GM12892 (cell line): Measurements from ENCODE around the gene MBNL1.

Experiments used
- DNase-seq: peaks from one replicate; pipeline ENCODE4 v3.0.0; 2011; ENCODE audit not compliant: insufficient read length
- FAIRE-seq: peaks from 2 replicates; lab custom pipeline; 2011; peaks lifted over from hg19 to GRCh38; lab: Jason Lieb, UNC
- POLR2A ChIP-seq: IDR thresholded peaks from 2 replicates; pipeline ENCODE4 v1.6.1; 2011; ENCODE audit warnings: low read depth, low read length, control low read depth
- POLR2AphosphoS5 ChIP-seq: IDR thresholded peaks from 2 replicates; pipeline ENCODE4 v1.6.1; 2011; ENCODE audit warnings: low read depth, low read length, control low read depth
- TAF1 ChIP-seq: IDR thresholded peaks from 2 replicates; pipeline ENCODE4 v1.6.1; 2011; ENCODE audit warnings: low read depth, mild to moderate bottlenecking, control low read depth, low read length, borderline replicate concordance

Gene MBNL1

DNA sequence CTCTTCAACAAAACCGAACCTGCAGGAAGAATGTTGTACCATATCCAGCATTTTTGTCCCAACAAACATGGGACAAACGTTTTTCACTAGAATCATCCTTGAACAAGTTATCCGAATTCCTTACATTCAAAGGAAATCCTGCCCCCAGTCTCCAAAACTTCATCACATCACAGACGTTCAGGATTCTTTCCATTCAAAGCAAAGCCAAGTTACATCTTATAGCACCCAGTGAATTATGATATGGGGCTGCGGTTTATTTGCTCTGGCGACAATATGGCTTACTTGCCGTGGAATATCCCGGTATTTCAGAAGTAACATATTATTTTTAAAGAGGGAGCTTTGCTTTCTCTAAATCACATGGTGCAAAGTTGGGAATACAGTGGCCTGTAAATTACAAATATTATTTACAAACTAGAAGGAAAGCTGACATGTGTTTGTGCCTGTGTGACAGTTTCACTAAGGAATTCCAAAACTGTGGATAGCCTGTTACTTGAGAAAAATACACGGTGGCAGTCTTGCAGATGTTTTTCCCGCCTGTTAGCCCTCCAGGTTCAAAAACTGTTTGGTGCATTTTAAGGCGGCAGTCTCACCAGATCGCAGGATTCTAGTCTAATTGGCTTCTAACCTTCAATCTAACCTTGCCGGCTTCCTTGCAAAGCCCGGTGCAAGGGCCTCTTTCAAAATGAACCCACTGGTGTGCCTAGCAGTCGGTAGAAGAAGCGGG lies 736 bp upstream of the MBNL1 start:
- no peak for FAIRE-seq
- DNase-seq, result no peak

DNA sequence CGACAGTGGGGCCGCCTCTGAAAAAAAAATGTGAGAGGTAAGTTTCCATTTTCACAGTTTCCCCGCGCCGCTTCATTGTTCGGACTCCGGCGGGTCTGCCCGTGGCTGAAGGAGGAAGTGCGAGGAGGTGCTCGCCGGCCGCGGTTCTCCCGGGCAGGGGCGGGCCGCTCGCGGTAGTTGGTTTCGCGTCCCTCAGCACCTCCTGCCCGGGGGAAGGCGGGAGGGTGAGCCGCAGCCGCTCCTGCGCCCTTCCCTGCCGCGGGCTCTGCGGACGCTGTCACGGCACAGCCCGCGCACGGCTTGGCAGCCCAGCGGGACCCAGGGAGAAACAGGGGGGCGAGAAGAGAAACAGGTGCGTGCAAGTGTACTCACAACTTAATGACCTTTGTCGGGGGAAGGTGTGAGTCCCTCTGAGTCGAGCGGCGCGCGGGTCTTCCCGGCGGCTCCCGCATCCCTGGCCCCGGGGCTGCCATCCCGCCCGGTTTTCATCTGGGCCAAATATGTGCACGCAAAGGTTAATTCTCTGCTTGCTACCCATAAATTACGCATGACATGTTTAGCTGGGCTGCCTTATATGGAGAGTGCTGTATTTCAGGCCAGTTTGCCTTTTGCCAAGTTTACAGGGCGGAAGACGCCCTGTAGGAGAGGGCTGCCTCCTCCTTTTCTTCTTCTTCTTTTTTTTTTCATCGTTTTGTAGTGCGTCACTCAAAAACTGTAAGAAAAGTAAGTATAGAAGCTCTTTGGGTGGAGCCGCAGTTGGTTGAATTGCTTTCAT lies 514 bp downstream of the MBNL1 start:
- TF ChIP-seq TAF1, result no peak
- peak; percentile 76 for TF ChIP-seq POLR2AphosphoS5
- TF ChIP-seq POLR2A, result peak; percentile 72
- peak; percentile 27 for DNase-seq
- no peak for FAIRE-seq

More for the DNA sequence above, 736 bp upstream of the MBNL1 start:
- TF ChIP-seq POLR2AphosphoS5 (no peak), TAF1 (peak; percentile 69; the same call in 1 of the 2 replicates)

DNA sequence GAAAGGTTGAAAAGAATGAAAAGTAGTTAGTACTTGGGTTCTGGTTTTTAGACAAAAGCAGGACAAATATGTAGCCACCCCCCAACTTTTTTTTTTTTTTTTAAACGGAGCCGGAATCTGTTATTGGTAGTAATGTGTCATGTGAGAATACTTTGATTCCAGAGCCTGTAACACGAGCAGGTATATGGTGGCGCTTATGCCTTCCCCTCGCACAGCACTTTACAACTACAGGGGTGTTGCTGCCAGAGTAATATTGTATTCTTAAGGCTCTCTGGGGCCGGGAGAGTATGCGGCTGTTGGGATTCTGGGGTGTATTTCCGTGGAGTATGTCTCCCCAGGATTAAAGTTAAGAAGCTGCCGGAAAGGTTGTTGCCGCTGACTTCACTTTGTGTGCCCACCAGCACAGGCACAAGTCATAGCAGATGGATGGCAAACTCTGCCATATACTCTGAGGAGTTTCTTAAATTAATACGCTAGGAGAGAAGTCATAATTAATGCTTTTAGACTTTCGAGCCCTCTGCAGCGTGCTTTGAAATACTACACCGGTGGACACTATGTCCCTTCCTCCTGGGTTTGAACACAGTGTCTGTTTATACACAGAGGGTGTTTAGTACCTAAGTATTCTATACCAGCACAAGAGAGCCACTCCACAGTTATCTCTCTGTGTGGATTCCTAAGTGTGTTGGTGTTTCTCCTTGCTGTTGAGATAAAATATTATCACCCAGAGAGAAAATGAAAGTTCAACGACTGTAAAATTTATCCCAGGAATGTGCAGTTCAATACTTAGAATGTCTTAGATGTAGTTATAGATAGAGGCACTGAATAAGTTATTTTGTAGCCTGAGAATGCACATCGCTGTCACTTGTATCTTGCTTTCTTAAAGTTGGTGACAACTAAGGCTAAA lies 1.4 kb downstream of the MBNL1 start:
- FAIRE-seq, result no peak
- no peak for TF ChIP-seq POLR2AphosphoS5
- TF ChIP-seq TAF1, result no peak
- TF ChIP-seq POLR2A, result no peak
- DNase-seq, result no peak

DNA sequence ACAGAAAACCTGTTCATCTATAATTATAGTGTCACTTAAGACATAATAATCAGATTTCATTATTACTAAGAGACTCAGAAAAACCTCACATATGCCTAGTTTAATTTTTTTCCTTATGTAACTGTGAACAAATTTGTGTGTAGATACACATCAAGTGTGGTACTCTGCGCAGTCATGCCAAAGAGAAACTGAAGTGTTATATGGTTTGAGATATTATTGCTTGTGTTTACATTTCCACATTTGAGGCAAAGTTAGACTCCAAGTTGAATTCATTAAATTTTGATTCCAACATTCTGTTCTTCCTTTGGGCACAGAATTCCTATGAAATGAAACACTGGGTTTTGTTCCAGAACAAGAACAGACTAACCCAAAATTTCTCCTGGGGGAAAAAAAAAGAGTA lies 2.2 kb downstream of the MBNL1 start:
- DNase-seq (no peak), FAIRE-seq (no peak)
- no peak for TF ChIP-seq TAF1
- TF ChIP-seq POLR2AphosphoS5, result no peak
- TF ChIP-seq POLR2A, result no peak

DNA sequence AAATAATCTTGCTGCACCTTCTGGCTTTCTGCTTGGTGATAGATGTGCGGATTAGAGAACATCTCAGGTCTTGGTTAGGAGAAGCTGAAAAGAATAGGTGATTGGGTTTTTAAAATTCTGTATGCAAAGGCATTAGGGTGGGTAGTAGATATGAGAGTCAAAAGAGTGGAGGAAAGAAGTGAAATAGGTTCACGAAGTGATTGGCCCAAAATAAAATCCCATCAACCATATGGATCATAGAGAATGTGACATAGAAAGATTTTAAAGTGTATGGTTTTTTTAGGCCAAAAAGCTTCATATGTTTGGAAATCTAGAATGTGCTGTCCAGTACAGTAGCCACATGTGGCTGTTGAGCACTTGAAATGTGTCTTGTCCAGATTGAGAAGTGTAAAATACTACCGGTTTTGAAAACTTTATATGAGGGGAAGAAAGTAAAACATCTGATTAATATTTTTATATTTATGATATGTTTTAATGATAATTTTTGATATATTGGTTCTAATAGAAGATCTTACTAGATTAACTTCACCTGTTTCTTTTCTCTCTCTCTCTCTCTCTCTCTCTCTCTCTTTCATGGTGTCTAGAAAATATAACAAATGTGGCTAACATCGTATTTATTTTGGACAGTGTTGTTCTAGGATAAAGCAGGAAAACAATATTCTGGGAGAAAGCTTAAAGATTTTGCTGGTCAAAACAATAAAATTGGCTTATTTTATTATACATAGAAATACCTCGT lies 2.9 kb downstream of the MBNL1 start:
- TF ChIP-seq POLR2A (0 out of 2 replicates have a peak, but pooled peaks have one; percentile 13), TAF1 (no peak), POLR2AphosphoS5 (no peak)
- FAIRE-seq, result no peak
- DNase-seq, result no peak

DNA sequence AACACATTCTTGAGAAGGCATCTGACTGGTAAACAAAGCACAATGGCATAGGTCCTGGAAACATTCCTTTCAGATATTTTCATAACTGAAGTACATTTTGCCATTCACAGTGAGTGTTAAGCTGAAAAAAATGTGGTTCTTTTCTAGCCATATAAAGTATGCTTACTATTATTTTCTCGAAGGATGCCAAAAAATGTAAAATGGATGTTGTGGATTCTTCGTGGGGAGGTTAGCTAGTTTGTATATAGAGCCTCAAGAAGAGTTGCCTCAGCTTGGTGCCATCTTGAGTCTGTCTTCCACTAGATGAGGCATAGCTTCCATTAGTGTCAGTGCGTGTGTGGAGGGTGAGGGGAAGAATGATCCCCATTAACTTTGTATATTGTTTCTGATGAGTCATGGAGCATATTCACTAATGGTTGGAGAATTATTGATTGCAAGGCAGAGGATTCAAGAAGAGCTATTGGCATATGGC lies 4.1 kb downstream of the MBNL1 start:
- FAIRE-seq, result no peak
- DNase-seq, result no peak
- TF ChIP-seq TAF1 (no peak), POLR2A (no peak), POLR2AphosphoS5 (no peak)

DNA sequence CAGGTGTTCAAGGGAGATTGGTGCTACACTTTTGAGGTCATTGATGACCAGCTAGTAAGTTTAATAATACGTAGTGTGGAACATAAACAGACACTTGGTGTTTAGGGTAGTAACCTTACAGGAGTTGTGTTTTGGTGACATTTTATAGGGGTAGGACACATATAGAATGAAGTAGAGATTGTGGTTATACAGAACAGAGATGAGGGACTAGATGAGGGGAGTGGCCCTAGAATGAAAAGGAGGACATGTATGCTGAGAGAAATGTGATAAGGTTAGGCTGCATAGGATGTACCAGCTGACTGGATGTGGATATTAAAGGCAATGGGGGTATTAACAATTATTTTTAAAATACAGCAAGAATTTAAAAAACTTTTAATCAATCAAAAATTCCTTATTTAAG lies 8.0 kb downstream of the MBNL1 start:
- no peak for TF ChIP-seq TAF1
- no peak for TF ChIP-seq POLR2AphosphoS5
- no peak for TF ChIP-seq POLR2A
- no peak for DNase-seq
- no peak for FAIRE-seq

DNA sequence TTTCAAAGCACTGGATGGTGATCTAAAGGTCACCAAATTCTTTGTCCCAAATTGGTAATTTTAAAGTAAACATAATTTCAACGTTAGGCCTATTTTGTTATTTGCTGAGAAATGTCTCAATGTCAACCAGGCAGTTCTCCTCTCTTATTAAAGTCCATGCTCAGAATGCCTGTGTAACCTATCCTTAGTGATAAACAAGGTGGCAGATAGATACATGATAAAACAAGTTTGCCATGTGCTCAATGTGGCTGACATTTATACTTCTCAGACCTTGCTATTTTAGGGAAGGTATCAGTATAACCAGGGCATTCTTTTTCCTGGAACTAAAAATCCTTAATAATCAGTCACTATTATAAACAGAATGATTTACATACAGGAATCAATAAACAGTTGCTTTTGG lies 8.5 kb downstream of the MBNL1 start:
- no peak for DNase-seq
- peak; percentile 53 for FAIRE-seq
- TF ChIP-seq TAF1 (no peak), POLR2A (no peak), POLR2AphosphoS5 (no peak)

DNA sequence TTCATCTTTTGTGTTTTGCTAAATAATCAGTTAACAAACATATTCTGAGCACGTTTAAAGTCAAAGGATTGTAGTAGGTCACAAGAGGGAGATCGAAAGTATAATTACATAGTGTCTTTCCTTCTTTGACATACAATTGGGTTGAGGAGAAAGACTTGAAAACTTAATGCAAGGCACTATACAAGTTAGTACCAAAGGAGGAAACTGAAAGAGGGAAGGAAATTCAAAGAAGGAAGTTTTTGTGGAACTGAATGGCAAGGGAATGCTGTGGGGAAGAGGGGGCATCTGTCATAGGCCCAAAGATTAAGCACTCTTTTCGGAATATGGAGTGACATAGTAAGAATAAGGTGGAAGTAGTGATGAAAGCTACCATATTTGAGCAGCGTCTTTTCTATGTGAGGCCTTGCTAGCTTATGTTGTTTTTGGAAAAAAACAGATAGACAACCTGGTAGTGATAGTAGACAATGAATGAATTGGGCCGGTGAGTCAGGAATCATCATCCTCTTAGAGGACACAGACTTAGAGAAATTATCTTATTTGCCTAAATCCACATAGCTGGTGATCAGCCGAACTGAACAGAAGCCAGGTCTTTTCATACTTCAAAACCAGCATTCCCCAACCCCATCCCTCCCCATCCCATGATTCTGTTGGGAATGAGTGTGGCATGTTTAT lies 10.2 kb downstream of the MBNL1 start:
- TF ChIP-seq TAF1 (no peak), POLR2AphosphoS5 (no peak), POLR2A (no peak)
- FAIRE-seq, result no peak
- no peak for DNase-seq

DNA sequence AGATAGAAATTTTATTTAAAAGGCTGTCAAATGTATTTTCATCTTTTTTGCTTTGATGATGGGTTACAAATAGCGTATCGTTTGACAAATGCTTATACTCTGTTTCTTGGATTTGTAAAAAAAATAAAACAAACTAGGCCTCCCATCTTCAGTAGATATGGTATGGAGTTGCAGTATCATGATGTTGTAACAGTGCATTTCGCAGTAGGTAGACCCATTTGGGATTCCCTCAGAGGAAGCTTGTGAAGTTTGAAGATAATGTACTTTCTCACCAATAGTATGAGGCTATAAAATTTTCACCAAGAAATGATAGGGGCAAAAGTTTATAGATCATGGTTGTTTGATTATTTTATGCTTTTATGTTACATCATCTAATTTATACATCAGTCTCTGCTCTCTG lies 10.8 kb downstream of the MBNL1 start:
- DNase-seq (no peak), FAIRE-seq (no peak)
- no peak for TF ChIP-seq POLR2AphosphoS5
- no peak for TF ChIP-seq POLR2A
- no peak for TF ChIP-seq TAF1
